Lower lobe of right lung (tissue), 2 donors: ENCODE measurements around the gene WDFY4. TPM values are rescaled to one million over a fixed set of nuclear protein-coding genes. Genes with fewer than 3 reads are reported as not detected.

Source experiments
- ATAC-seq, 2 donors: fragments of 200-7000 bp; cut with Tn5 transposase; one replicate each; pipeline ENCODE4 v1.9.1; 2020 to 2022; ENCODE audit warnings: mild to moderate bottlenecking in 2 of 2, moderate library complexity in 2 of 2
- DNase-seq: peaks from one replicate; pipeline ENCODE4 v3.0.0-alpha.2; 2020
- H3K27ac ChIP-seq: fragments of 200-600 bp; one replicate; pipeline ENCODE4 v1.8.0; 2022
- H3K27me3 ChIP-seq: fragments of 200-600 bp; one replicate; pipeline ENCODE4 v1.8.0; 2022; ENCODE audit warnings: low read depth
- H3K36me3 ChIP-seq: fragments of 200-600 bp; one replicate; pipeline ENCODE4 v1.8.0; 2022; ENCODE audit warnings: mild to moderate bottlenecking
- H3K4me1 ChIP-seq: fragments of 200-600 bp; one replicate; pipeline ENCODE4 v1.8.0; 2022
- H3K4me3 ChIP-seq: fragments of 200-600 bp; one replicate; pipeline ENCODE4 v1.8.0; 2022; ENCODE audit warnings: mild to moderate bottlenecking
- H3K9me3 ChIP-seq: fragments of 200-600 bp; one replicate; pipeline ENCODE4 v1.8.0; 2022
- CTCF ChIP-seq: fragments of 200-600 bp; IDR thresholded peaks from one replicate; pipeline ENCODE4 v1.8.0; 2022; ENCODE audit warnings: antibody characterized with exemption, mild to moderate bottlenecking
- intact Hi-C: fragments of 100-400 bp; cut with DNase I; formaldehyde crosslinking; loops from one replicate; pipeline ENCODE4 v1.11.0; 2022
- total RNA-seq: library from RNA; stranded (reverse); fragmentation: NEBNext Ultra II Directional; extraction: Animal tissue kit (Norgen Biotek cat#: 25700); gene quantifications from one replicate; pipeline ENCODE4 v1.2.1, GENCODE V29; 2021
- donor health status: DM: no; HTN: yes; CAD: no; lungs with severe emphysema.

Gene WDFY4
- total RNA-seq, 1 donor from 2014 or later = 44.4 TPM

- Histone ChIP-seq H3K4me1 (no peaks in the 10 kb centered on the region), H3K27ac (no peak overlapping the region), H3K36me3 (peaks cover 8% of the 10 kb centered on the region), H3K9me3 (no peaks in the 10 kb centered on the region), H3K4me3 (no peak overlapping the region), H3K27me3 (no peaks in the 10 kb centered on the region)
- TF ChIP-seq CTCF = no peak
- ATAC-seq = no peak
- no peak for DNase-seq
- intact Hi-C loops = no loop called here
Observed at GRCh38 chr10:48913674-48914073, 229.0 kb downstream of the WDFY4 start.

- ATAC-seq (peak in 1 of 2 donors; percentile 17), DNase-seq (no peak)
- Histone ChIP-seq H3K36me3 (no peaks in the 10 kb centered on the region), H3K27ac (no peak overlapping the region), H3K4me3 (no peak overlapping the region), H3K27me3 (no peaks in the 10 kb centered on the region), H3K4me1 (no peaks in the 10 kb centered on the region), H3K9me3 (no peaks in the 10 kb centered on the region)
- intact Hi-C loops = no loop called here
- no peak for TF ChIP-seq CTCF
Observed at GRCh38 chr10:48923748-48924147, 239.1 kb downstream of the WDFY4 start.

- intact Hi-C loops = no loop called here
- Histone ChIP-seq H3K4me1 (no peaks in the 10 kb centered on the region), H3K4me3 (no peak overlapping the region), H3K27me3 (no peaks in the 10 kb centered on the region), H3K9me3 (no peaks in the 10 kb centered on the region), H3K36me3 (no peaks in the 10 kb centered on the region), H3K27ac (no peak overlapping the region)
- TF ChIP-seq CTCF = no peak
- ATAC-seq (no peak), DNase-seq (no peak)
Observed at GRCh38 chr10:48924988-48925387, 240.3 kb downstream of the WDFY4 start.

- TF ChIP-seq CTCF = no peak
- no peak for ATAC-seq
- no peaks in the 10 kb centered on the region for H3K9me3 ChIP-seq
- H3K4me3 ChIP-seq = no peak overlapping the region
- intact Hi-C loops = no loop called here
- H3K27me3 ChIP-seq = no peaks in the 10 kb centered on the region
- DNase-seq = no peak
- H3K36me3 ChIP-seq = no peaks in the 10 kb centered on the region
- H3K27ac ChIP-seq = no peak overlapping the region
- H3K4me1 ChIP-seq = no peaks in the 10 kb centered on the region
Observed at GRCh38 chr10:48926255-48926654, 241.6 kb downstream of the WDFY4 start.

- peak in 1 of 2 donors; percentile 16 for ATAC-seq
- intact Hi-C loops = no loop called here
- DNase-seq = no peak
- no peaks in the 10 kb centered on the region for H3K36me3 ChIP-seq
- no peak overlapping the region for H3K27ac ChIP-seq
- no peak overlapping the region for H3K4me3 ChIP-seq
- H3K9me3 ChIP-seq = no peaks in the 10 kb centered on the region
- TF ChIP-seq CTCF = no peak
- H3K4me1 ChIP-seq = no peaks in the 10 kb centered on the region
- no peaks in the 10 kb centered on the region for H3K27me3 ChIP-seq
Observed at GRCh38 chr10:48926764-48927540, 242.3 kb downstream of the WDFY4 start.
